ENCODE data around the gene HPSE2.

The HPSE2 gene

GRCh38 chr10:98424295-98425254, 811.1 kb downstream of the HPSE2 start:
- H3K4me3 ChIP-seq (replicated peaks; ENCODE audit: low read depth, low read length) = no peak overlapping the region
- TF ChIP-seq CTCF (IDR thresholded peaks at IDR 0.05; ENCODE audit: low read depth, low read length, missing control alignments) = no peak

DNA sequence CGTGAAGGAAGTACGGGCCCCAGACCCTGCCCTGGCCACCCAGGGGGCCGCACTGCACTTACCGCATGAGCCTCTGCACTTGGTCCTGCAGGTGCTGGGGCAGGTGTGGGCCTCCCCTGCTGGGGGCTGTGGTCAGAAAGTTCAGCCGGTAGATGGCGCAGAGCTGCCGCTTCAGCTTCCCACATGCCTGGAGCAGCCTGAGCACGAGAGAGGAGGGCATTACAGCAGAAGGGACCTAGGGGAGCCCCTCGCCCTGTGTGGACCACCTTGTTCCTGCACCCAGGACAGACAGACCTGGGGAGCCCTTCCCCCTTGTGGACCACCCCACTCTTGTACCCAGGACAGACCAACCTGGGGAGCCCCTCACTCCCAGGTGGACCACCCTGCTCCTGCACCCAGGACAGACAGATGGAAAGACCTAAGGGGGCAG, 811.9 kb downstream of the HPSE2 start:
- H3K4me3 ChIP-seq (replicated peaks; ENCODE audit: low read depth, low read length) = no peak overlapping the region
- no peak for DNase-seq (ENCODE audit: extremely low read depth, low read depth)
- TF ChIP-seq CTCF (IDR thresholded peaks at IDR 0.05; ENCODE audit: low read depth, low read length, missing control alignments) = peak; percentile 8

More at GRCh38 chr10:98424295-98425254, 811.1 kb downstream of the HPSE2 start:
- no peak for DNase-seq (ENCODE audit: extremely low read depth, low read depth)

DNA sequence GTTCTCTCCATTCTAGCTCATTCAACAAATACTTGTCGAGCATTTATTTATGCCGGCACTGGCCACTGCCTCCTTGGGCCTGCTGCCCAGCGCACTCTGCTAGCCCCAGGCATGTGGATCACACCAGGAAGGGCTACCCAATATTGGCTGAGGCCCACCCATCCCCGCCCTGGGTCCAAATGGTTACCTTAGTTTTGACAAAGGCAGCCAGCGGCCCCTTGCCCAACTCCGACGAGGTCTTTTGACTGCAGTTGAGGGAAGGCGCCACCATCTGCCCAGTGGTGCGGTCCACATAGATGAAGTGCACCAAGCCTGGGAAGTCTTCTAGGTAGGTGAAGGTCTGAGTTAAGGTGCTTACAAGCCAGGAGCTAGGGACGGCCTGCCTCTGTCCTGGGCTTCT, 813.5 kb downstream of the HPSE2 start:
- no peak for TF ChIP-seq CTCF (IDR thresholded peaks at IDR 0.05; ENCODE audit: low read depth, low read length, missing control alignments)
- no peak for DNase-seq (ENCODE audit: extremely low read depth, low read depth)
- no peak overlapping the region for H3K4me3 ChIP-seq (replicated peaks; ENCODE audit: low read depth, low read length)

DNA sequence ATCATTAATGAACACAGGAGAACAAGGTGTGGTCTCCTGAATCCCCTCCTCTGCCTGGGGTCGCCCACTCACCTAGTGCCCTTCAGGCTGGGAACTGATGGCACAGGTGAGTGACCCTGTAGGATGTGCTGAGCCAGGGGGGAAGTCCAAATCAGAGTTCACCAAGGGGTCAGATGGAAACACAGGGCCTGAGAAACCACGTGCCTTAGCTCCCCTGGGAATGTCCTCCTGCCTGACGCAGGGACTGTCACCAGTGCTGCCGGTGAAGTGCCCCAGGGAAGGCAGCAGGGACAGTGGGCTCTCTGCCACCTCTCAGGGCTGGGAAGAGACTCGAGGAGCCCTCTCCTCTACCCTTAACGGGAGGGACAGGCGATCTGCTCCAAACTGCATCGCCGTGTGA, 814.9 kb downstream of the HPSE2 start:
- no peak overlapping the region for H3K4me3 ChIP-seq (replicated peaks; ENCODE audit: low read depth, low read length)
- no peak for DNase-seq (ENCODE audit: extremely low read depth, low read depth)
- no peak for TF ChIP-seq CTCF (IDR thresholded peaks at IDR 0.05; ENCODE audit: low read depth, low read length, missing control alignments)

DNA sequence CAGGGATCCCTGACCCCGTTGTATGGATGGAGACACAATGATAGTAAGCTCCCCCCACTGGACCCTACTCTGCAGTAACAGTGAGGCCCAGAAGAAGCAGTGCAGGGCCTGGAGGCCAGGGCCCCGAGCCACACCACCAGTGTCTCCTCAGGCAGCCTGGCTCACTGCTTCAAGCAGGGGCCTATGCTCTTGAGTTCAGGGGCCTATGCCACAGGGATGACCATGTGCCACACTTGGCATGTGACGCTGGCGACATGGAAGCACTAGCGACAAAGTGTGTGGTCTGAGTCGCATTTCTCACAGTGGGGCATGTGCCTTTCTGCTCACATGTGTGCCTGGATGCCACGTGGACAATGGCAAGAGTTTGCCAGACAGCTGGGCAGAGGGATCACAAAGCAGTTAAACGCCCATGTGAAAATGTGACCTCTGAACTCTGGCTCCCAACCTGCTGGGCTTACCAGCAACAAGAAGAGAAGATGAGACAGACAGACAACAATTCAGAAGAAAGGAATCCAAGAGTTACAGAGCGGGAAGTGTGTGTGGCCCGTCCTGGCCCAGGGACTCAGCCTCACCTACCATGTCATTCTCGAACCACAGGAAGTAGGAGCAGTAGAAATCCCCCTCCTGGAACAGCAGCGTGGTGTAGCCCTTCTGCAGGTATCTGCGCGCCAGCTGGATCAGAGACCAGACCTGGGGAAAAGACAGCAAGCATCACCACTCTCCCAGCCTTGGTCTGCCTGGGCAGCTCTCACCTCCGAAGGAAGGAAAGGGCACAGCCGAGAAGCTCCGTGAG, 816.0 kb downstream of the HPSE2 start:
- no peak for DNase-seq (ENCODE audit: extremely low read depth, low read depth)
- H3K4me3 ChIP-seq (replicated peaks; ENCODE audit: low read depth, low read length) = no peak overlapping the region
- no peak for TF ChIP-seq CTCF (IDR thresholded peaks at IDR 0.05; ENCODE audit: low read depth, low read length, missing control alignments)

DNA sequence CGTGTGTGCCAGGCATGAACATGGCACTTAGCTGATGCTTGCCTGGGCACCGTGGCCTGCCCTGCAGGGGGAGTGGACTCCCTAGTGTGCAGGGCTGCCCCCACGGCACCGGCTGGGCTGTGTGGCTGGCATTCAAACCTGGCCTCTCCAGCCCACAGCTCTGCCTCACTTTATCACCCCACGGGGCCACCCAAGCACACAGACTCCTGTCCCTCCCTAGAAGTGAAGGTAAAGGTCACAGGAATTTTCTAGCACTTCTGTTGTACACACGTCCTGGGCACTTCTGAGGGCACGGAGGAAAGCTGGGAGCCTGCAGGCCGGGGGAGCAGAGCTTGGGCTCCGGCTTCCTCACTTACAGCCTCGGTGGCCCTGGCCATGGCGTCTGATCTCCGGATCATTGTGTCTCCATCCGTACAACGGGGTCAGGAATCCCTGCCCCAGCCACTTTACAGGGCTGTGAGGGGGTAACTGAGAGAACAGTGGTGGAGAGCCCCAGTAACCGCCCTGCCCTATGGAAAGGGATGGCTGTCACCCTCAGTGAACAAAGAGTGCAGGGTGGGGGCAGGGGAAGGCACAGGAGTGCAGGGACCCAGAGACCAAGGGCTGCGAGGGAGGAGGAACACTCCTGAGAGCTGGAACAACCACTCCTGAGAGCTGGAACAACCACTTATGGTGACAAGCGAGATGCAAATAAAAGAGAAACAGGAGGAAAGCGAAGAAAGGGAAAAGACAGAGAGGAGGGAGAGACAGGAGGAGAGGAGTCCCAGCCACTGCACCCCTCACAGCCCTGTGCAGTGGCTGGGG, 816.8 kb downstream of the HPSE2 start:
- no peak overlapping the region for H3K4me3 ChIP-seq (replicated peaks; ENCODE audit: low read depth, low read length)
- no peak for DNase-seq (ENCODE audit: extremely low read depth, low read depth)
- no peak for TF ChIP-seq CTCF (IDR thresholded peaks at IDR 0.05; ENCODE audit: low read depth, low read length, missing control alignments)

All from HFF-Myc (cell line).